ENCODE measurements around the gene ERBB4. TPM values are rescaled to one million over a fixed set of nuclear protein-coding genes. Genes with fewer than 3 reads are reported as not detected.

ERBB4 gene
- total RNA-seq, 1 experiment from 2014 or later: 0.04 TPM

GRCh38 chr2:212158081-212158480 is 380.5 kb downstream of the ERBB4 start:
- no peaks in the 10 kb centered on the region for H3K79me2 ChIP-seq (ENCODE audit: insufficient read depth, low read length)
- no peak for TF ChIP-seq CTCF (conservative IDR thresholded peaks at IDR 0.05)
- no peak overlapping the region for H2BK120ac ChIP-seq (ENCODE audit: low read depth, low read length, poor library complexity, severe bottlenecking)
- no peak overlapping the region for H2AFZ ChIP-seq (ENCODE audit: low read length)
- no peak overlapping the region for H4K5ac ChIP-seq (ENCODE audit: insufficient read length, low read depth, low read length)
- Mint-ChIP-seq H3K9me3 (no peaks in the 10 kb centered on the region), H3K4me1 (peaks cover 4 to 5% of the 10 kb centered on the region in 2 experiments; a peak in 2 of 4 replicates), H3K36me3 (ENCODE audit: insufficient read depth in 1 of 3, low read depth in 3 of 3) (no peaks in the 10 kb centered on the region), H3K27me3 (ENCODE audit: low read depth) (no peaks in the 10 kb centered on the region), H3K27ac (no peak overlapping the region), H3K4me3 (no peak overlapping the region)
- no peak overlapping the region for H2BK20ac ChIP-seq (ENCODE audit: low read depth, low read length, poor library complexity, severe bottlenecking)
- no peak overlapping the region for H3T11ph ChIP-seq (ENCODE audit: low read length)
- H2BK12ac ChIP-seq (ENCODE audit: insufficient read length, low read depth, low read length): no peak overlapping the region
- H3K4ac ChIP-seq (ENCODE audit: low read depth, low read length): no peak overlapping the region
- no peak overlapping the region for H4K91ac ChIP-seq (ENCODE audit: insufficient read length, low read depth, low read length)
- no peak overlapping the region for H4K8ac ChIP-seq (replicated peaks; ENCODE audit: insufficient read length, low read depth, low read length)
- H2BK15ac ChIP-seq (ENCODE audit: low read depth, low read length): no peak overlapping the region
- no peaks in the 10 kb centered on the region for H3K79me1 ChIP-seq (ENCODE audit: insufficient read depth, low read depth, low read length, poor library complexity, severe bottlenecking)
- no CpG with 5 or more reads among the region's 1 CpG for WGBS (ENCODE audit: extremely low coverage, insufficient read length, low lambda C conversion rate)
- no peak overlapping the region for H3K4me2 ChIP-seq (ENCODE audit: insufficient read depth, insufficient read length, low read length)
- no peaks in the 10 kb centered on the region for H3K27me3 ChIP-seq (ENCODE audit: insufficient read depth, low read length)
- no peak overlapping the region for H3K14ac ChIP-seq (ENCODE audit: insufficient read depth, low read length)
- no peak overlapping the region for H3K27ac ChIP-seq (ENCODE audit: insufficient read length, low read depth, low read length)
- DNase-seq: no peak
- H3K56ac ChIP-seq (ENCODE audit: insufficient read length, low read depth, low read length): no peak overlapping the region
- no peaks in the 10 kb centered on the region for H4K20me1 ChIP-seq (ENCODE audit: control insufficient read depth, insufficient read depth, insufficient read length)
- no peaks in the 10 kb centered on the region for H3K23me2 ChIP-seq (ENCODE audit: insufficient read length, low read depth, low read length, poor library complexity, severe bottlenecking)
- H3K18ac ChIP-seq (ENCODE audit: insufficient read length, low read depth, low read length): no peak overlapping the region
- H3K4me1 ChIP-seq (ENCODE audit: insufficient read depth, low read length): no peaks in the 10 kb centered on the region
- H3K9ac ChIP-seq (ENCODE audit: extremely low read depth, insufficient read length, low read length): no peak overlapping the region
- H2BK5ac ChIP-seq (ENCODE audit: insufficient read length, low read length): no peak overlapping the region
- H2AK5ac ChIP-seq (ENCODE audit: insufficient read length, low read length): no peak overlapping the region
- no peak overlapping the region for H3K23ac ChIP-seq (ENCODE audit: insufficient read length, low read depth, low read length)
- no peaks in the 10 kb centered on the region for H3K9me3 ChIP-seq (ENCODE audit: control insufficient read depth, low read depth, low read length)

All from H9 (cell line).